ENCODE measurements around the gene MAGIX. TPM values are rescaled to one million over a fixed set of nuclear protein-coding genes. Genes with fewer than 3 reads are reported as not detected.
"Not testable (repeated sequence)": the region's sequence is repeated elsewhere in the genome, so short reads cannot be mapped to it uniquely, and the experiment has no call there.

Gene MAGIX
- total RNA-seq, 1 donor from 2014 or later, result 1.4 TPM

GRCh38 chrX:49147282-49147681 lies 15.3 kb upstream of the MAGIX start:
- H3K36me3 Mint-ChIP-seq (ENCODE audit: low read depth), result no peaks in the 10 kb centered on the region
- no peak for DNase-seq (ENCODE audit: low spot score)
- H3K27ac Mint-ChIP-seq, result no peak overlapping the region
- no peaks in the 10 kb centered on the region for H3K4me1 Mint-ChIP-seq (ENCODE audit: low read depth)
- no peaks in the 10 kb centered on the region for H3K27me3 Mint-ChIP-seq (ENCODE audit: insufficient read depth)
- no peaks in the 10 kb centered on the region for H3K9me3 Mint-ChIP-seq
- intact Hi-C loops (cut with micrococcal nuclease), result no loop called here
- H3K4me3 Mint-ChIP-seq, result no peak overlapping the region

- no peaks in the 10 kb centered on the region for H3K36me3 Mint-ChIP-seq (ENCODE audit: low read depth)
Measured at GRCh38 chrX:49147936-49148335, 14.6 kb upstream of the MAGIX start.

GRCh38 chrX:49148390-49149100 lies 14.0 kb upstream of the MAGIX start:
- H3K27ac Mint-ChIP-seq; H3K27me3 Mint-ChIP-seq (ENCODE audit: insufficient read depth); H3K36me3 Mint-ChIP-seq (ENCODE audit: low read depth); DNase-seq (ENCODE audit: low spot score); H3K9me3 Mint-ChIP-seq; H3K4me3 Mint-ChIP-seq; intact Hi-C loops (cut with micrococcal nuclease); H3K4me1 Mint-ChIP-seq (ENCODE audit: low read depth): not testable (repeated sequence)

More at GRCh38 chrX:49147936-49148335, 14.6 kb upstream of the MAGIX start:
- Mint-ChIP-seq H3K27me3 (ENCODE audit: insufficient read depth) (no peaks in the 10 kb centered on the region), H3K4me3 (no peak overlapping the region), H3K27ac (no peak overlapping the region), H3K9me3 (no peaks in the 10 kb centered on the region), H3K4me1 (ENCODE audit: low read depth) (no peaks in the 10 kb centered on the region)
- DNase-seq (ENCODE audit: low spot score), result no peak
- intact Hi-C loops (cut with micrococcal nuclease), result no loop called here

GRCh38 chrX:49149291-49149690 lies 13.3 kb upstream of the MAGIX start:
- H3K27me3 Mint-ChIP-seq (ENCODE audit: insufficient read depth); H3K4me3 Mint-ChIP-seq; H3K9me3 Mint-ChIP-seq; intact Hi-C loops (cut with micrococcal nuclease); H3K36me3 Mint-ChIP-seq (ENCODE audit: low read depth); H3K4me1 Mint-ChIP-seq (ENCODE audit: low read depth); DNase-seq (ENCODE audit: low spot score); H3K27ac Mint-ChIP-seq: not testable (repeated sequence)

- Mint-ChIP-seq H3K4me1 (ENCODE audit: low read depth) (peaks cover 11% of the 10 kb centered on the region), H3K27me3 (ENCODE audit: insufficient read depth) (no peaks in the 10 kb centered on the region), H3K4me3 (no peak overlapping the region), H3K27ac (no peak overlapping the region), H3K9me3 (no peaks in the 10 kb centered on the region), H3K36me3 (ENCODE audit: low read depth) (peaks cover 3% of the 10 kb centered on the region)
- intact Hi-C loops (cut with micrococcal nuclease), result no loop called here
- no peak for DNase-seq (ENCODE audit: low spot score)
Measured at GRCh38 chrX:49153467-49153866, 9.1 kb upstream of the MAGIX start.

GRCh38 chrX:49155243-49155899 lies 7.2 kb upstream of the MAGIX start:
- Mint-ChIP-seq H3K36me3 (ENCODE audit: low read depth) (peaks cover 3% of the 10 kb centered on the region), H3K27ac (peak overlapping the region; percentile 96), H3K27me3 (ENCODE audit: insufficient read depth) (no peaks in the 10 kb centered on the region), H3K9me3 (no peaks in the 10 kb centered on the region), H3K4me1 (ENCODE audit: low read depth) (peaks cover 11% of the 10 kb centered on the region), H3K4me3 (peak overlapping the region; percentile 89)
- intact Hi-C loops (cut with micrococcal nuclease), result loop anchor here (1.0 kb wide), 1 partner anchor 9 kb away; no protein-coding TSS in a partner anchor
- peak; percentile 14 for DNase-seq (ENCODE audit: low spot score)

- H3K27me3 Mint-ChIP-seq (ENCODE audit: insufficient read depth), result no peaks in the 10 kb centered on the region
- no peaks in the 10 kb centered on the region for H3K9me3 Mint-ChIP-seq
- H3K4me3 Mint-ChIP-seq, result peak overlapping the region; percentile 89
- H3K4me1 Mint-ChIP-seq (ENCODE audit: low read depth), result peaks cover 11% of the 10 kb centered on the region
- intact Hi-C loops (cut with micrococcal nuclease), result loop anchor here (1.0 kb wide), 2 partner anchors 8 to 33 kb away; partner anchors contain the start of gene GPKOW
- DNase-seq (ENCODE audit: low spot score), result peak; percentile 83
- peaks cover 3% of the 10 kb centered on the region for H3K36me3 Mint-ChIP-seq (ENCODE audit: low read depth)
- peak overlapping the region; percentile 96 for H3K27ac Mint-ChIP-seq
Measured at GRCh38 chrX:49155900-49156837, 6.4 kb upstream of the MAGIX start.

- no peak for DNase-seq (ENCODE audit: low spot score)
- H3K4me3 Mint-ChIP-seq, result peak overlapping the region; percentile 5
- H3K4me1 Mint-ChIP-seq (ENCODE audit: low read depth), result peaks cover 11% of the 10 kb centered on the region
- H3K27ac Mint-ChIP-seq, result no peak overlapping the region
- H3K36me3 Mint-ChIP-seq (ENCODE audit: low read depth), result peaks cover 3% of the 10 kb centered on the region
- H3K27me3 Mint-ChIP-seq (ENCODE audit: insufficient read depth), result no peaks in the 10 kb centered on the region
- intact Hi-C loops (cut with micrococcal nuclease), result no loop called here
- no peaks in the 10 kb centered on the region for H3K9me3 Mint-ChIP-seq
Measured at GRCh38 chrX:49157194-49157593, 5.4 kb upstream of the MAGIX start.

GRCh38 chrX:49160908-49161307 lies 1.6 kb upstream of the MAGIX start:
- no peak for DNase-seq (ENCODE audit: low spot score)
- peaks cover 9% of the 10 kb centered on the region for H3K4me1 Mint-ChIP-seq (ENCODE audit: low read depth)
- peaks cover 2% of the 10 kb centered on the region for H3K27me3 Mint-ChIP-seq (ENCODE audit: insufficient read depth)
- H3K4me3 Mint-ChIP-seq, result no peak overlapping the region
- H3K9me3 Mint-ChIP-seq, result no peaks in the 10 kb centered on the region
- no peak overlapping the region for H3K27ac Mint-ChIP-seq
- no peaks in the 10 kb centered on the region for H3K36me3 Mint-ChIP-seq (ENCODE audit: low read depth)
- intact Hi-C loops (cut with micrococcal nuclease), result loop anchor here (5.0 to 10.0 kb wide), 4 partner anchors 159 to 1676 kb away; partner anchors contain the start of genes GRIPAP1, HDAC6, PIM2 and SLC35A2

GRCh38 chrX:49161632-49162031 lies 926 bp upstream of the MAGIX start:
- Mint-ChIP-seq H3K4me1 (ENCODE audit: low read depth) (peaks cover 11% of the 10 kb centered on the region), H3K9me3 (no peaks in the 10 kb centered on the region), H3K36me3 (ENCODE audit: low read depth) (no peaks in the 10 kb centered on the region), H3K27ac (no peak overlapping the region), H3K4me3 (peak overlapping the region; percentile 15), H3K27me3 (ENCODE audit: insufficient read depth) (peaks cover 2% of the 10 kb centered on the region)
- intact Hi-C loops (cut with micrococcal nuclease), result loop anchor here (5.0 to 10.0 kb wide), 4 partner anchors 159 to 1677 kb away; partner anchors contain the start of genes GRIPAP1, HDAC6, PIM2 and SLC35A2
- no peak for DNase-seq (ENCODE audit: low spot score)

- peak; percentile 77 for DNase-seq (ENCODE audit: low spot score)
- Mint-ChIP-seq H3K4me1 (ENCODE audit: low read depth) (peaks cover 23% of the 10 kb centered on the region), H3K36me3 (ENCODE audit: low read depth) (no peaks in the 10 kb centered on the region), H3K9me3 (no peaks in the 10 kb centered on the region), H3K27me3 (ENCODE audit: insufficient read depth) (peaks cover 4% of the 10 kb centered on the region), H3K4me3 (peak overlapping the region; percentile 69), H3K27ac (peak overlapping the region; percentile 72)
- intact Hi-C loops (cut with micrococcal nuclease), result loop anchor here (1.0 to 10.0 kb wide), 6 partner anchors 8 to 1679 kb away; partner anchors contain the start of genes GRIPAP1, HDAC6, PIM2 and SLC35A2
Measured at GRCh38 chrX:49163555-49164419, 1.2 kb downstream of the MAGIX start.
